ENCODE results near the gene B4GALT2. TPM values are rescaled to one million over a fixed set of nuclear protein-coding genes. Genes with fewer than 3 reads are reported as not detected.

The B4GALT2 gene
- total and polyA plus RNA-seq, 10 of the 15 experiments (the other 5 are each of a cell fraction or from before 2014, with no cell fraction given), result 0.98 to 61.0 (median 23.4) TPM

DNA sequence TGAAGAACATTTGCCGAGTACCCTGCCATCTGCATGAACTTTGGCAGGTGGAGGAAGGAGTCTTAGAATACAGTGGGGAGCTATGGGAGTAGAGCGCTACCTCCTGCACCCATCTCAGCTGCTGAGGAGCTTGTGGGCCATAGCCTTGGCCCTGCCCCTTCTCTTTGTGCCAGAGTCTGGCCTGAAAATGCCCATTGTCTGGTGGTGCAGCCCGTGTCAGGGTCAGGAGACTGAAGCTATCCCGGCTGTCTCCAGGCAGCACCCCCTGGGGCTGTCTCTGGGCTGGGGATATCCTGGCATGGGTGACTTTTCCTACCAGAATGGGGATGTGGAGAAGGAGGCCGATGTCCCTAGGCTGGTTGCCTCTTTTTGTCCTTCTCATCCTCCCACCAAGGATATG is 25.0 kb upstream of the B4GALT2 start:
- ChIA-PET CTCF (interaction anchor here (0.7 kb wide), 1 partner anchor 8 kb away, joined by 3 read pairs; no protein-coding TSS in a partner anchor), SMC1A (ENCODE audit: uncharacterized antibody, unreplicated experiment) (interaction anchor here (0.8 to 1.7 kb wide), 5 partner anchors 19 to 190 kb away, joined by 3 to 8 read pairs (median 3); no protein-coding TSS in a partner anchor), RAD21 (ENCODE audit: unreplicated experiment) (no interaction called here), POLR2A (no interaction called here)
- no TSS peak for BruUV-seq (replicated peaks)
- H3K4me2 ChIP-seq (ENCODE audit: control insufficient read depth, insufficient read depth), result no peak overlapping the region
- no peaks in the 10 kb centered on the region for H3K27me3 ChIP-seq (replicated peaks in 1 of 2; ENCODE audit: control insufficient read depth in 2 of 2, insufficient read depth in 2 of 2, low read length in 1 of 2)
- no peak for ATAC-seq
- no peak for TF ChIP-seq ZBED1 (IDR thresholded peaks at IDR 0.05; ENCODE audit: borderline replicate concordance)
- TF ChIP-seq, protein P1, sequence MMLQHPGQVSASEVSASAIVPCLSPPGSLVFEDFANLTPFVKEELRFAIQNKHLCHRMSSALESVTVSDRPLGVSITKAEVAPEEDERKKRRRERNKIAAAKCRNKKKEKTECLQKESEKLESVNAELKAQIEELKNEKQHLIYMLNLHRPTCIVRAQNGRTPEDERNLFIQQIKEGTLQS (IDR thresholded peaks at IDR 0.05; ENCODE audit: borderline replicate concordance, extremely low read depth, low read depth, low read length), result no peak
- no peak for TF ChIP-seq STAT1 (conservative IDR thresholded peaks at IDR 0.05)
- TF ChIP-seq SIX5 (IDR thresholded peaks at IDR 0.05; ENCODE audit: low read depth, low read length, severe bottlenecking), result no peak
- TF ChIP-seq, protein P2, sequence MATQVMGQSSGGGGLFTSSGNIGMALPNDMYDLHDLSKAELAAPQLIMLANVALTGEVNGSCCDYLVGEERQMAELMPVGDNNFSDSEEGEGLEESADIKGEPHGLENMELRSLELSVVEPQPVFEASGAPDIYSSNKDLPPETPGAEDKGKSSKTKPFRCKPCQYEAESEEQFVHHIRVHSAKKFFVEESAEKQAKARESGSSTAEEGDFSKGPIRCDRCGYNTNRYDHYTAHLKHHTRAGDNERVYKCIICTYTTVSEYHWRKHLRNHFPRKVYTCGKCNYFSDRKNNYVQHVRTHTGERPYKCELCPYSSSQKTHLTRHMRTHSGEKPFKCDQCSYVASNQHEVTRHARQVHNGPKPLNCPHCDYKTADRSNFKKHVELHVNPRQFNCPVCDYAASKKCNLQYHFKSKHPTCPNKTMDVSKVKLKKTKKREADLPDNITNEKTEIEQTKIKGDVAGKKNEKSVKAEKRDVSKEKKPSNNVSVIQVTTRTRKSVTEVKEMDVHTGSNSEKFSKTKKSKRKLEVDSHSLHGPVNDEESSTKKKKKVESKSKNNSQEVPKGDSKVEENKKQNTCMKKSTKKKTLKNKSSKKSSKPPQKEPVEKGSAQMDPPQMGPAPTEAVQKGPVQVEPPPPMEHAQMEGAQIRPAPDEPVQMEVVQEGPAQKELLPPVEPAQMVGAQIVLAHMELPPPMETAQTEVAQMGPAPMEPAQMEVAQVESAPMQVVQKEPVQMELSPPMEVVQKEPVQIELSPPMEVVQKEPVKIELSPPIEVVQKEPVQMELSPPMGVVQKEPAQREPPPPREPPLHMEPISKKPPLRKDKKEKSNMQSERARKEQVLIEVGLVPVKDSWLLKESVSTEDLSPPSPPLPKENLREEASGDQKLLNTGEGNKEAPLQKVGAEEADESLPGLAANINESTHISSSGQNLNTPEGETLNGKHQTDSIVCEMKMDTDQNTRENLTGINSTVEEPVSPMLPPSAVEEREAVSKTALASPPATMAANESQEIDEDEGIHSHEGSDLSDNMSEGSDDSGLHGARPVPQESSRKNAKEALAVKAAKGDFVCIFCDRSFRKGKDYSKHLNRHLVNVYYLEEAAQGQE (IDR thresholded peaks at IDR 0.05; ENCODE audit: low read depth, low read length), result no peak
- no peak for TF ChIP-seq CEBPB (IDR thresholded peaks at IDR 0.05; ENCODE audit: borderline replicate concordance in 1 of 2, low read depth in 2 of 2, low read length in 2 of 2)
- TF ChIP-seq ZZZ3 (IDR thresholded peaks at IDR 0.05; ENCODE audit: control insufficient read depth, insufficient read length, low read depth), result no peak
- TF ChIP-seq ASH2L (IDR thresholded peaks at IDR 0.05; ENCODE audit: borderline replicate concordance, low read depth), result no peak
- H3K9ac ChIP-seq (ENCODE audit: control insufficient read depth, insufficient read depth, low read length), result no peak overlapping the region
- WGBS (ENCODE audit: insufficient coverage, insufficient replicate concordance, low lambda C conversion rate, missing lambda C conversion rate), result 90% methylated on average over 5 of the region's 5 CpGs
- no peak for DNase-seq (ENCODE audit: low read depth, low spot score)
- no peaks in the 10 kb centered on the region for H3K4me1 ChIP-seq (ENCODE audit: control insufficient read depth, insufficient read depth, low read length)
- H3K4me3 ChIP-seq, result no peak overlapping the region
- FAIRE-seq, result no peak
- intact Hi-C loops (cut with micrococcal nuclease; ENCODE audit: unreplicated experiment), result no loop called here
- H2AFZ ChIP-seq (ENCODE audit: control insufficient read depth, low read depth, low read length), result no peak overlapping the region
- no peak overlapping the region for H3K27ac ChIP-seq (ENCODE audit: control insufficient read depth, insufficient read depth)
- peaks cover 0 to 16% of the 10 kb centered on the region in 2 experiments; a peak in 1 of 4 replicates for H3K36me3 ChIP-seq (ENCODE audit: control insufficient read depth in 2 of 2, insufficient read depth in 2 of 2, low read length in 1 of 2)
- no peaks in the 10 kb centered on the region for H3K79me2 ChIP-seq (ENCODE audit: control insufficient read depth, insufficient read depth, low read length)
- H3K9me3 ChIP-seq (replicated peaks; ENCODE audit: control insufficient read depth, insufficient read depth, low read length), result no peaks in the 10 kb centered on the region
- in situ Hi-C loops (cut with MboI), result no loop called here
- H4K20me1 ChIP-seq (ENCODE audit: control insufficient read depth, insufficient read depth), result no peaks in the 10 kb centered on the region

All from GM12878 (cell line).